ENCODE data around the gene PECR. TPM values are rescaled to one million over a fixed set of nuclear protein-coding genes. Genes with fewer than 3 reads are reported as not detected.

PECR gene
- total RNA-seq, 1 experiment from 2014 or later = 16.3 TPM

DNA sequence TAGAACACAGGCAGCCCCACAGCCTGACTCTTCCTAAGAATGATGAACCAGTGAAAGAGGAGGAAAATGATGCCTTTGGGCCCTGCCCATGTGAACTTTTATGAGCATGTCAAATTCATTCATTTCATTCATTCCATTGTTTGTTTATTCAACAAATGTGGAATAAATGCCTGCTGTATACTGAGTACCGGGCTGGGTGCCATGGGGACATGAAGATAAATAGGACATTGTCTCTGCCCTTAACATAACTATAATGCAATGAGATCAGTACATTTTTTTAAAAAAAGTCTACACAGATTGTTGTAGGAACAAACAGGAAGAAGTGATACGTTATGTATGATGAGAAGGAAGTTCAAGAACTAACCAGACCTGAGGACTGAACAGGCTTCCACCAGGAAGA lies 83.0 kb downstream of the PECR start:
- H3K36me3 ChIP-seq (ENCODE audit: control insufficient read depth in 1 of 2, insufficient read depth in 2 of 2, low read length in 2 of 2) = 0 out of 4 replicates have a peak, but pooled peaks cover 0 to 4% of the 10 kb centered on the region in 2 experiments
- H3K9ac ChIP-seq (ENCODE audit: low read length) = no peak overlapping the region
- no peaks in the 10 kb centered on the region for H3K4me1 ChIP-seq (ENCODE audit: control insufficient read depth in 1 of 2, insufficient read depth in 2 of 2, low read length in 2 of 2)
- ATAC-seq (no peak), DNase-seq (ENCODE audit: low read depth, low spot score) (no peak)
- no peak overlapping the region for H3K4me3 ChIP-seq (replicated peaks in 1 of 2; ENCODE audit: low read depth in 1 of 2, low read length in 2 of 2)
- H3K4me2 ChIP-seq (ENCODE audit: low read length) = no peak overlapping the region
- H3K9me2 ChIP-seq (ENCODE audit: insufficient read depth) = no peaks in the 10 kb centered on the region
- no peaks in the 10 kb centered on the region for H4K20me1 ChIP-seq (ENCODE audit: insufficient read depth)
- H3K79me2 ChIP-seq (ENCODE audit: insufficient read depth, low read length) = peaks cover 3% of the 10 kb centered on the region; the same call in 1 of the 2 replicates
- no peak overlapping the region for H2AFZ ChIP-seq (ENCODE audit: low read depth, low read length, poor library complexity, severe bottlenecking)
- ChIA-PET POLR2A (no interaction called here), RAD21 (ENCODE audit: low non-redundant PET in 1 of 2, low total read pairs in 2 of 2, uncharacterized antibody in 2 of 2, unreplicated experiment in 2 of 2) (no interaction called here), CTCF (no interaction called here)
- no TSS peak for BruUV-seq (replicated peaks)
- no peaks in the 10 kb centered on the region for H3K27me3 ChIP-seq (ENCODE audit: insufficient read depth, low read length)
- H3K27ac ChIP-seq (ENCODE audit: low read depth, low read length) = no peak overlapping the region
- intact Hi-C loops (cut with micrococcal nuclease) = no loop called here
- no peak for TF ChIP-seq ATF3 (IDR thresholded peaks at IDR 0.05)
- no peak for TF ChIP-seq CTCF (IDR thresholded peaks at IDR 0.05 in 2 of 3, conservative IDR thresholded peaks at IDR 0.05 in 1 of 3; ENCODE audit: borderline replicate concordance in 1 of 3, insufficient read depth in 1 of 3, low read depth in 2 of 3, low read length in 2 of 3)
- TF ChIP-seq EZH2phosphoT487 (IDR thresholded peaks at IDR 0.05; ENCODE audit: borderline replicate concordance) = no peak
- no peak for TF ChIP-seq EZH2 (IDR thresholded peaks at IDR 0.05)
- no peak for TF ChIP-seq CBX3 (IDR thresholded peaks at IDR 0.05; ENCODE audit: low read depth)
- no peak for TF ChIP-seq ZNF274 (IDR thresholded peaks at IDR 0.05; ENCODE audit: low read depth, low read length)
- no peak for TF ChIP-seq JUND (IDR thresholded peaks at IDR 0.05)
- no peak for TF ChIP-seq SIN3A (IDR thresholded peaks at IDR 0.05; ENCODE audit: low read depth)
- no peak for TF ChIP-seq SP1 (IDR thresholded peaks at IDR 0.05; ENCODE audit: low read depth)
- no peak for TF ChIP-seq ELF1 (IDR thresholded peaks at IDR 0.05; ENCODE audit: borderline replicate concordance, low read depth)
- H3K9me3 ChIP-seq (ENCODE audit: control insufficient read depth in 1 of 2, insufficient read depth in 1 of 2, low read depth in 1 of 2, low read length in 2 of 2) = no peaks in the 10 kb centered on the region
